ENCODE data around the gene OR2AG1.

Gene OR2AG1, protein sequence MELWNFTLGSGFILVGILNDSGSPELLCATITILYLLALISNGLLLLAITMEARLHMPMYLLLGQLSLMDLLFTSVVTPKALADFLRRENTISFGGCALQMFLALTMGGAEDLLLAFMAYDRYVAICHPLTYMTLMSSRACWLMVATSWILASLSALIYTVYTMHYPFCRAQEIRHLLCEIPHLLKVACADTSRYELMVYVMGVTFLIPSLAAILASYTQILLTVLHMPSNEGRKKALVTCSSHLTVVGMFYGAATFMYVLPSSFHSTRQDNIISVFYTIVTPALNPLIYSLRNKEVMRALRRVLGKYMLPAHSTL

DNA sequence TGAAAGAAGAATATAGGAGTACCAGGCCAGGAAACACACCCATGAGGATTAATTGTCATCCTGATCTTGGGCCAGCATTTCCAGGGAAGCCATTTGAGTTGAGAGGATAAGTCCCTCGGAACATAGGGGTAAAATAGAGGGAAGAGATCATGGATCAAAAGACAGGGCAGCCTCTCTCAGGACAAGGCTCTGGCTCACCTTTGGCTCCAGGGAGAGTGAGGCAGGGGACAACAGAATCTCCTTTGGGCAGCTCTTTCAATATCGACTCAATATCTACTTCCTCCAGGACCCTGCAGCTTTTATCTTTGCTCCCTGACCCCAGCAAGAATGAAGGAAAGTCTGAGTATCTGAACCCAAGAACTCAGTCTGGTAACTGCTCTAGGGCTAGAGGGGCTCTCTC is at the start of gene OR2AG1:
TSS of gene OR2AG1 (plus strand) at position 301 of the 400 bp plus-strand sequence. CDS start 2,018 bp downstream, outside the sequence.
- TF ChIP-seq EP300 (IDR thresholded peaks at IDR 0.05; ENCODE audit: borderline replicate concordance) (no peak), YY1 (IDR thresholded peaks at IDR 0.05; ENCODE audit: low read depth) (no peak), NFIC (IDR thresholded peaks at IDR 0.05) (no peak), TCF12 (IDR thresholded peaks at IDR 0.05; ENCODE audit: low read depth) (no peak), TEAD4 (IDR thresholded peaks at IDR 0.05) (no peak), FOXM1 (IDR thresholded peaks at IDR 0.05; ENCODE audit: borderline replicate concordance, low read depth) (no peak), RAD21 (IDR thresholded peaks at IDR 0.05; ENCODE audit: low read depth) (no peak), ZBTB7A (IDR thresholded peaks at IDR 0.05; ENCODE audit: low read depth) (no peak), CEBPB (IDR thresholded peaks at IDR 0.05) (no peak), CREB1 (IDR thresholded peaks at IDR 0.05; ENCODE audit: low read depth) (no peak), TAF1 (IDR thresholded peaks at IDR 0.05; ENCODE audit: low read depth) (no peak), EGR1 (IDR thresholded peaks at IDR 0.05) (no peak)
- TF ChIP-seq, protein P1, sequence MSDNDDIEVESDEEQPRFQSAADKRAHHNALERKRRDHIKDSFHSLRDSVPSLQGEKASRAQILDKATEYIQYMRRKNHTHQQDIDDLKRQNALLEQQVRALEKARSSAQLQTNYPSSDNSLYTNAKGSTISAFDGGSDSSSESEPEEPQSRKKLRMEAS (IDR thresholded peaks at IDR 0.05): no peak
- TF ChIP-seq, protein P2, sequence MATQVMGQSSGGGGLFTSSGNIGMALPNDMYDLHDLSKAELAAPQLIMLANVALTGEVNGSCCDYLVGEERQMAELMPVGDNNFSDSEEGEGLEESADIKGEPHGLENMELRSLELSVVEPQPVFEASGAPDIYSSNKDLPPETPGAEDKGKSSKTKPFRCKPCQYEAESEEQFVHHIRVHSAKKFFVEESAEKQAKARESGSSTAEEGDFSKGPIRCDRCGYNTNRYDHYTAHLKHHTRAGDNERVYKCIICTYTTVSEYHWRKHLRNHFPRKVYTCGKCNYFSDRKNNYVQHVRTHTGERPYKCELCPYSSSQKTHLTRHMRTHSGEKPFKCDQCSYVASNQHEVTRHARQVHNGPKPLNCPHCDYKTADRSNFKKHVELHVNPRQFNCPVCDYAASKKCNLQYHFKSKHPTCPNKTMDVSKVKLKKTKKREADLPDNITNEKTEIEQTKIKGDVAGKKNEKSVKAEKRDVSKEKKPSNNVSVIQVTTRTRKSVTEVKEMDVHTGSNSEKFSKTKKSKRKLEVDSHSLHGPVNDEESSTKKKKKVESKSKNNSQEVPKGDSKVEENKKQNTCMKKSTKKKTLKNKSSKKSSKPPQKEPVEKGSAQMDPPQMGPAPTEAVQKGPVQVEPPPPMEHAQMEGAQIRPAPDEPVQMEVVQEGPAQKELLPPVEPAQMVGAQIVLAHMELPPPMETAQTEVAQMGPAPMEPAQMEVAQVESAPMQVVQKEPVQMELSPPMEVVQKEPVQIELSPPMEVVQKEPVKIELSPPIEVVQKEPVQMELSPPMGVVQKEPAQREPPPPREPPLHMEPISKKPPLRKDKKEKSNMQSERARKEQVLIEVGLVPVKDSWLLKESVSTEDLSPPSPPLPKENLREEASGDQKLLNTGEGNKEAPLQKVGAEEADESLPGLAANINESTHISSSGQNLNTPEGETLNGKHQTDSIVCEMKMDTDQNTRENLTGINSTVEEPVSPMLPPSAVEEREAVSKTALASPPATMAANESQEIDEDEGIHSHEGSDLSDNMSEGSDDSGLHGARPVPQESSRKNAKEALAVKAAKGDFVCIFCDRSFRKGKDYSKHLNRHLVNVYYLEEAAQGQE (IDR thresholded peaks at IDR 0.05; ENCODE audit: low read depth): no peak
- TF ChIP-seq, protein P3, sequence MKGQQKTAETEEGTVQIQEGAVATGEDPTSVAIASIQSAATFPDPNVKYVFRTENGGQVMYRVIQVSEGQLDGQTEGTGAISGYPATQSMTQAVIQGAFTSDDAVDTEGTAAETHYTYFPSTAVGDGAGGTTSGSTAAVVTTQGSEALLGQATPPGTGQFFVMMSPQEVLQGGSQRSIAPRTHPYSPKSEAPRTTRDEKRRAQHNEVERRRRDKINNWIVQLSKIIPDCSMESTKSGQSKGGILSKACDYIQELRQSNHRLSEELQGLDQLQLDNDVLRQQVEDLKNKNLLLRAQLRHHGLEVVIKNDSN (IDR thresholded peaks at IDR 0.05): no peak

DNA sequence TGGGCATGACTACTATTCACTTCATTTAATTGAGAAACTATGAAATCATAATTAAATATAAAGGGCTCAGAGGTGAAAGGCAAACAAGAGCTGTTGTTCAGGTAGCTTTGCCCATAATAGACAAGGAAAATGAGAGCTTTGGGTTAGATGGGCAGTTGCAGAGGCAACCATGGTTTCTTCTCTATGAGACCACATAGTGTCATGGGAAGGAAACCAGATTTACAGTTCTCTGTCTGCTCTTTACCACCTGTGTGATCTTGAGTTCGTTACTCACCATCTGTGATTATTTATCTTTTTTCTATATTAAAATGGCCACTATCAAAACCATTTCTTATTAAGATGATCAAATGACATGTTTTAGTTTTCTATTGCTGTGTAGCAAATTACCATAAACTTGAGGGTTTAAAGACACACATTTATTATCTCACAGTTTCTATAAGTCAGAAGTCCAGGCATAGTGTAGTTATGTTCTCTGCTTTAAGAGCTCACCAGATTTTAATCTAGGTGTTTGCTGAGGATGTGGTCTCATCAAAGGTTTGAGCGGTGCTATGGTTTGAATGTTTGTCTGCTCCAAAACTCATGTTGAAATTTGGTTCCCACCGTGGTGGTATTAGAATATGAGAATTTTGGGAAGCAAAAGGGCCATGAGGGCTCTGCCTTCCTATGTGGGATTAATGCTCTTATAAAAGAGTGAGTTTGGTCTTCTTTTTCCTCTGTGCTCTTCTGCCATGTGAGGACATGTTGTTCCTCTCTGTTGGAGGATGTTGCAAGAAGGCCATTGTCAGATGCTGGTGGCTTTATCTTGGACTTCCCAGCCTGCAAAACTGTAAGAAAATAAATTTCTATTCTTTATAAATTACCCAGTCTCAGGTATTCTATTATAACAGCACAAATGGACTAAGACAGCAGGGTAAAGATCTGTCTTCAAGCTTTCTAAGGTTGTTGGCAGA is 49.2 kb upstream of the OR2AG1 start:
- TF ChIP-seq EGR1 (IDR thresholded peaks at IDR 0.05) (no peak), TEAD4 (IDR thresholded peaks at IDR 0.05) (no peak), CREB1 (IDR thresholded peaks at IDR 0.05; ENCODE audit: low read depth) (no peak), FOXM1 (IDR thresholded peaks at IDR 0.05; ENCODE audit: borderline replicate concordance, low read depth) (no peak), NFIC (IDR thresholded peaks at IDR 0.05) (no peak), EP300 (IDR thresholded peaks at IDR 0.05; ENCODE audit: borderline replicate concordance) (no peak), TAF1 (IDR thresholded peaks at IDR 0.05; ENCODE audit: low read depth) (no peak), TCF12 (IDR thresholded peaks at IDR 0.05; ENCODE audit: low read depth) (no peak), RAD21 (IDR thresholded peaks at IDR 0.05; ENCODE audit: low read depth) (no peak), ZBTB7A (IDR thresholded peaks at IDR 0.05; ENCODE audit: low read depth) (no peak), CEBPB (IDR thresholded peaks at IDR 0.05) (no peak), YY1 (IDR thresholded peaks at IDR 0.05; ENCODE audit: low read depth) (no peak)
- TF ChIP-seq, protein P1 (IDR thresholded peaks at IDR 0.05): no peak
- TF ChIP-seq, protein P2 (IDR thresholded peaks at IDR 0.05; ENCODE audit: low read depth): no peak
- TF ChIP-seq, protein P3 (IDR thresholded peaks at IDR 0.05): no peak

DNA sequence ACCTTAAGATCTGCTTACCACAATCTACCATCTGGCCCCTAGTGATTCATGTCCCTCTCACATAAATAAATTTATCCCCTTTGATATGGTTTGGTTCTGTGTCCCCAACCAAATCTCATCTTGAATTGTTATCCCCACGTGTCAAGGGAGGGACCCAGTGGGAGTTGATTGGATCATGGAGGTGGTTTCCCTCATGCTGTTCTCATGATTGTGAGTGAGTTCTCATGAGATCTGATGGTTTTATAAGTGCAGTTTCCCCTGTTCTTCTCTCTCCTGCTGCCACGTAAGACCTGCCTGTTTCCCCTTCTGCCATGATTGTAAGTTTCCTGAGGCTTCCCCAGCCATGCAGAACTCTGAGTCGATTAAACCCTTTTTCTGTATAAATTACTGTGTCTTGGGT is 48.2 kb upstream of the OR2AG1 start:
- no peak for TF ChIP-seq CREB1 (IDR thresholded peaks at IDR 0.05; ENCODE audit: low read depth)
- TF ChIP-seq EGR1 (IDR thresholded peaks at IDR 0.05): no peak
- TF ChIP-seq ZBTB7A (IDR thresholded peaks at IDR 0.05; ENCODE audit: low read depth): no peak
- no peak for TF ChIP-seq TAF1 (IDR thresholded peaks at IDR 0.05; ENCODE audit: low read depth)
- TF ChIP-seq, protein P2 (IDR thresholded peaks at IDR 0.05; ENCODE audit: low read depth): no peak
- no peak for TF ChIP-seq EP300 (IDR thresholded peaks at IDR 0.05; ENCODE audit: borderline replicate concordance)
- TF ChIP-seq, protein P3 (IDR thresholded peaks at IDR 0.05): no peak
- no peak for TF ChIP-seq FOXM1 (IDR thresholded peaks at IDR 0.05; ENCODE audit: borderline replicate concordance, low read depth)
- no peak for TF ChIP-seq CEBPB (IDR thresholded peaks at IDR 0.05)
- TF ChIP-seq, protein P1 (IDR thresholded peaks at IDR 0.05): no peak
- no peak for TF ChIP-seq RAD21 (IDR thresholded peaks at IDR 0.05; ENCODE audit: low read depth)
- no peak for TF ChIP-seq TEAD4 (IDR thresholded peaks at IDR 0.05)
- TF ChIP-seq TCF12 (IDR thresholded peaks at IDR 0.05; ENCODE audit: low read depth): no peak
- no peak for TF ChIP-seq NFIC (IDR thresholded peaks at IDR 0.05)
- TF ChIP-seq YY1 (IDR thresholded peaks at IDR 0.05; ENCODE audit: low read depth): no peak
